GM04504 (cell line): ENCODE measurements around the gene CDH6.

Experiments
- DNase-seq: peaks from one replicate; pipeline ENCODE4 v3.0.0-alpha.2; 2012; ENCODE audit warnings: low read depth

Gene CDH6

GRCh38 chr5:31378136-31378535 lies 184.7 kb downstream of the CDH6 start:
- DNase-seq: no peak
